ENCODE measurements around the gene SPARC. TPM values are rescaled to one million over a fixed set of nuclear protein-coding genes. Genes with fewer than 3 reads are reported as not detected.

The SPARC gene
- total and polyA plus RNA-seq, 2 donors (not counting 1 experiment from before 2014, with no cell fraction given), result 0.45 TPM; not detected in 1

GRCh38 chr5:151677776-151678545 is 8.8 kb downstream of the SPARC start:
- ATAC-seq (ENCODE audit: low read depth) (no peak), DNase-seq (no peak)
- H3K27me3 ChIP-seq (replicated peaks in 1 of 4; ENCODE audit: control extremely low read depth in 1 of 4, control insufficient read depth in 3 of 4, insufficient read depth in 4 of 4, low read length in 3 of 4), result peaks cover 0 to 3% (median 0%) of the 10 kb centered on the region in 4 experiments
- ChIA-PET POLR2A (no interaction called here), CTCF (no interaction called here)
- 33% methylated on average over 3 of the region's 6 CpGs for WGBS (ENCODE audit: insufficient coverage)
- Mint-ChIP-seq H3K4me3 (no peak overlapping the region), H3K4me1 (no peaks in the 10 kb centered on the region), H3K9me3 (ENCODE audit: insufficient read depth) (no peaks in the 10 kb centered on the region), H3K27ac (no peak overlapping the region), H3K27me3 (no peaks in the 10 kb centered on the region)
- H3K9ac ChIP-seq (ENCODE audit: low read length), result no peak overlapping the region
- no peaks in the 10 kb centered on the region for H4K20me1 ChIP-seq (ENCODE audit: control insufficient read depth, insufficient read depth, low read length, poor library complexity, severe bottlenecking)
- no peak for TF ChIP-seq EZH2 (IDR thresholded peaks at IDR 0.05; ENCODE audit: borderline replicate concordance, insufficient read depth, low read depth, low read length, poor library complexity, severe bottlenecking)
- TF ChIP-seq CTCF (IDR thresholded peaks at IDR 0.05), result no peak
- no peaks in the 10 kb centered on the region for H3K4me1 ChIP-seq (ENCODE audit: control insufficient read depth in 2 of 2, insufficient read depth in 2 of 2, low read length in 2 of 2)
- H3K9me3 ChIP-seq (ENCODE audit: control extremely low read depth in 1 of 3, control insufficient read depth in 2 of 3, insufficient read depth in 1 of 3, low read length in 2 of 3), result no peaks in the 10 kb centered on the region
- H2AFZ ChIP-seq (ENCODE audit: insufficient read depth, low read depth, low read length, poor library complexity, severe bottlenecking), result no peak overlapping the region
- intact Hi-C loops (cut with micrococcal nuclease), result no loop called here
- H3K79me2 ChIP-seq (ENCODE audit: control insufficient read depth, insufficient read depth, low read length), result no peaks in the 10 kb centered on the region
- H3K4me2 ChIP-seq (replicated peaks; ENCODE audit: low read depth, low read length, poor library complexity, severe bottlenecking), result no peak overlapping the region
- no peaks in the 10 kb centered on the region for H3K36me3 ChIP-seq (replicated peaks in 1 of 2; ENCODE audit: control extremely low read depth in 1 of 2, control insufficient read depth in 1 of 2, extremely low read depth in 1 of 2, insufficient read depth in 2 of 2, low read length in 1 of 2)
- H3K27ac ChIP-seq (ENCODE audit: low read length in 2 of 2), result no peak overlapping the region
- H3K4me3 ChIP-seq (ENCODE audit: control extremely low read depth in 1 of 5, extremely low read depth in 1 of 5, insufficient read depth in 1 of 5, low read depth in 2 of 5, low read length in 4 of 5), result no peak overlapping the region

- Histone ChIP-seq H3K27ac (ENCODE audit: low read length in 2 of 2) (no peak overlapping the region), H3K4me3 (ENCODE audit: control extremely low read depth in 1 of 5, extremely low read depth in 1 of 5, insufficient read depth in 1 of 5, low read depth in 2 of 5, low read length in 4 of 5) (no peak overlapping the region), H3K9me3 (ENCODE audit: control extremely low read depth in 1 of 3, control insufficient read depth in 2 of 3, insufficient read depth in 1 of 3, low read length in 2 of 3) (no peaks in the 10 kb centered on the region), H3K9ac (ENCODE audit: low read length) (no peak overlapping the region), H2AFZ (ENCODE audit: insufficient read depth, low read depth, low read length, poor library complexity, severe bottlenecking) (no peak overlapping the region), H4K20me1 (ENCODE audit: control insufficient read depth, insufficient read depth, low read length, poor library complexity, severe bottlenecking) (no peaks in the 10 kb centered on the region), H3K79me2 (ENCODE audit: control insufficient read depth, insufficient read depth, low read length) (no peaks in the 10 kb centered on the region), H3K27me3 (replicated peaks in 1 of 4; ENCODE audit: control extremely low read depth in 1 of 4, control insufficient read depth in 3 of 4, insufficient read depth in 4 of 4, low read length in 3 of 4) (no peaks in the 10 kb centered on the region), H3K36me3 (replicated peaks in 1 of 2; ENCODE audit: control extremely low read depth in 1 of 2, control insufficient read depth in 1 of 2, extremely low read depth in 1 of 2, insufficient read depth in 2 of 2, low read length in 1 of 2) (no peaks in the 10 kb centered on the region), H3K4me2 (replicated peaks; ENCODE audit: low read depth, low read length, poor library complexity, severe bottlenecking) (no peak overlapping the region), H3K4me1 (ENCODE audit: control insufficient read depth in 2 of 2, insufficient read depth in 2 of 2, low read length in 2 of 2) (no peaks in the 10 kb centered on the region)
- Mint-ChIP-seq H3K27ac (no peak overlapping the region), H3K4me3 (no peak overlapping the region), H3K4me1 (no peaks in the 10 kb centered on the region), H3K27me3 (no peaks in the 10 kb centered on the region), H3K9me3 (ENCODE audit: insufficient read depth) (no peaks in the 10 kb centered on the region)
- ChIA-PET POLR2A (no interaction called here), CTCF (no interaction called here)
- intact Hi-C loops (cut with micrococcal nuclease), result no loop called here
- TF ChIP-seq CTCF (IDR thresholded peaks at IDR 0.05) (no peak), EZH2 (IDR thresholded peaks at IDR 0.05; ENCODE audit: borderline replicate concordance, insufficient read depth, low read depth, low read length, poor library complexity, severe bottlenecking) (no peak)
- ATAC-seq (ENCODE audit: low read depth) (no peak), DNase-seq (no peak)
- WGBS (ENCODE audit: insufficient coverage), result no CpG with 5 or more reads among the region's 2 CpGs
Observed at GRCh38 chr5:151676719-151677118, 10.0 kb downstream of the SPARC start.

All from B cell (primary cell).